K562 (cell line): Measurements from ENCODE around the gene SPHK2.

Experiments
- CTCF ChIP-seq, 3 experiments: IDR thresholded peaks in 2 of 3; conservative IDR thresholded peaks in 1 of 3; 2 replicates each; pipeline ENCODE4 v1.5.1; 2011 to 2012; ENCODE audit warnings: low read length in 3 of 3, mild to moderate bottlenecking in 3 of 3, control low read depth in 2 of 3, improper control_type of control experiment in 1 of 3, inconsistent platforms in 1 of 3, low read depth in 1 of 3, mixed read lengths in 1 of 3, moderate library complexity in 1 of 3; ENCODE audit not compliant: insufficient read depth in 2 of 3
- SMARCA5 ChIP-seq: fragments of 450-650 bp; IDR thresholded peaks from 2 replicates; pipeline ENCODE4 v1.6.1; 2016
- ZFP36 ChIP-seq: fragments of 150-350 bp; IDR thresholded peaks from 2 replicates; pipeline ENCODE4 v1.6.1; 2018; ENCODE audit warnings: low read length, low read depth; ENCODE audit not compliant: partially characterized antibody

GRCh38 chr19:48634424-48635262 is 15.3 kb downstream of the SPHK2 start:
- TF ChIP-seq CTCF (IDR thresholded peaks at IDR 0.05 in 2 of 3, conservative IDR thresholded peaks at IDR 0.05 in 1 of 3; ENCODE audit: insufficient read depth in 2 of 3, low read depth in 1 of 3, low read length in 3 of 3): no peak
- TF ChIP-seq SMARCA5: no peak
- peak; percentile 52 for TF ChIP-seq ZFP36
